HG03064 (cell line): ENCODE measurements around the gene PIK3AP1.

Experiments used
- ATAC-seq: cut with Tn5 transposase; IDR thresholded peaks from one replicate; pipeline ENCODE4 v1.9.1; 2021; ENCODE audit warnings: low read depth; ENCODE audit not compliant: unreplicated experiment

Gene PIK3AP1

GRCh38 chr10:96646751-96647166 lies 73.6 kb downstream of the PIK3AP1 start:
- ATAC-seq, result no peak

DNA sequence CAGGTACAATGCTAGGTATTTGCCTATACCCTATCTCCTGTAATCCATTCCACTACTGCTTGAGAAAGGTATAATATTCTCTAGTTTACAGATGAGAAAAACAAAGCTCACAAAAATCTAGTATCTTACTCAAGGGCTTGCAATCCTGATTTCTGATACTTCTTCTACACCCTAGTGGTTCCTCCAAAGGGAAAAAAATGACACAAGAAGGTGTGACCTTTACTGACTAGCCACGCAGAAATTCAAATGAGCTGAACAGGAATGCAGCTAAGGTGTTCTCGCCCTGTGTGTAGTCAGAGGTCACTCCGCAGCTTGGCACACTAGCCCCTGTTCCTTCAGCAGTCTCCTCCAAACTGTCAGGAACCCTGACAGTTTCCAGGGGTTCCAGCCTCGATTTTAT lies 74.0 kb downstream of the PIK3AP1 start:
- ATAC-seq, result no peak

- peak; percentile 45 for ATAC-seq
Measured at GRCh38 chr10:96645191-96645721, 75.1 kb downstream of the PIK3AP1 start.

- no peak for ATAC-seq
Measured at GRCh38 chr10:96643920-96644319, 76.4 kb downstream of the PIK3AP1 start.

DNA sequence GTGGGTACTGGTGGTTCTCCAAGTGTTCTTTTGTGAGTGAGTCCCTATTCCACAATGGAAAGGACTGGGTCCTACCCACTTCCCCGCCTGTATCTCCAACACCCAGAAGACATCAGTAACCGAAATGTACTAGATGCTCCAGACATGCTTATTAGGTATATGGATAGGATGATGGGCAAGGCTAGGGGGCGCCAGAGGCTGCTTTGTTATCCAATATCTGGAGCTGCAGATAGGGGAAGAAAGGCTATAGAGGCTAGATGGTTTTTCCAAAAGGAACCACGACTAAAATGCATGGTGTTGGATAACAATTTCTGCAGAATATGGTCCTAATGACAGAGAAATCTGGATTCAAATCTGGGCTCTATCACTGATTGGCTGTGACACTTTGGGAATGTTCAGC lies 77.3 kb downstream of the PIK3AP1 start:
- no peak for ATAC-seq

DNA sequence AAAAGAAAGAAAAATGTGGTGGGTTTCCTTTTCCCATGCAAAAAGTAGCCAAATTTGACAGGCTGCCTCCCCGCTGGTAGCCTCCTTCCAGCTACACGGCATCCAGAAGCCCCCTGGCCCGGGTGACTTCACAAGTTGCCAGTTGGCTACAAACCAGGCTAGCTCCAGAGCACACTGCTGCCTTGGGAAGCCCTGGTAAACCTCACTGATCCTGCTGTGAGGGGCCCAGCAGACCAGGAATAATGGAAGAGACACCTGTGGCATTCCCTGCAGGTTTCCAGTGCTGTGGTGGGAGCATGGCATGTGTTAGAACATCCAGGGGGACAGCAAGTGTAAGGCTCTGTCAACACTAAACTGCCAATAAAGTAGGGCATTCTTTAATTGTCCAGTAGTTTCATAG lies 77.8 kb downstream of the PIK3AP1 start:
- ATAC-seq, result no peak

GRCh38 chr10:96641396-96642295 lies 78.7 kb downstream of the PIK3AP1 start:
- no peak for ATAC-seq

GRCh38 chr10:96639899-96640298 lies 80.4 kb downstream of the PIK3AP1 start:
- no peak for ATAC-seq

DNA sequence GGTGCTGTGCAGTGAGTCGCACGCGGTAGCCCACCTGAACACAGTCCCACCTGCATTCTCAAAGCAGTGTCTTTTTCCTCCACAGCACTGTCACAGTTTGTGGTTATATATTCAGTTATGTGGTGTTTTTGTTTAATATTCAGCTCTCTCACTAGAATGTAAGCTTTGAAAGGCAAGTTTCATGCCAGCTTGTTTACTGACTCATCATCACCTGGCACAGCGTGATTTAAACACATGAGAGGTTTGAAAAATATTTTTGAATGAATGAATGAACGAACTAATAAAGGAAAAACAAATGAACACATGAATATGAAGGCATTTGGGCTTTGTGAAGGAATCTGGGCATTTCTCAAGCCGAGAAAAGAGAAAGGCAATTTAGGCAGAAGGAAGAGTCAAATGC lies 81.6 kb downstream of the PIK3AP1 start:
- no peak for ATAC-seq

GRCh38 chr10:96638120-96638519 lies 82.2 kb downstream of the PIK3AP1 start:
- no peak for ATAC-seq

DNA sequence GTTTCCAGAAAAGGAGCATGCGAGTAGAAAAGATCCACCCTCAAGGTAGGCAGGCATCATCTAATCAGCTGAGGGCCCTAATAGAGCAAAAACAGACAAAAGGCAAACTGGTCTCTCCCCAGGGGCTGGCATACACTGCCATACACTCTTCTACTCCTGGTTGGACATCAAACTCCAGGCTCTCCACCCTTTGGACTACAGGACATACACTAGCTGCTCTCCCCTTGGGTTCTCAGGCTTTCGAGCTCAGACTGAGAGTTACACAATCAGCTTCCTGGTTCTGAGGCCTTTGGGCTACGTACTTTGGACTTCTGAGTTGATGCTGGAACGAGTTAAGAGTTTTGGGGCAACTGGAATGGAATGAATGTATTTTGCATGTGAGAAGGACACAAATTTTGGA lies 82.6 kb downstream of the PIK3AP1 start:
- ATAC-seq, result no peak

GRCh38 chr10:96636551-96636950 lies 83.8 kb downstream of the PIK3AP1 start:
- ATAC-seq, result no peak

DNA sequence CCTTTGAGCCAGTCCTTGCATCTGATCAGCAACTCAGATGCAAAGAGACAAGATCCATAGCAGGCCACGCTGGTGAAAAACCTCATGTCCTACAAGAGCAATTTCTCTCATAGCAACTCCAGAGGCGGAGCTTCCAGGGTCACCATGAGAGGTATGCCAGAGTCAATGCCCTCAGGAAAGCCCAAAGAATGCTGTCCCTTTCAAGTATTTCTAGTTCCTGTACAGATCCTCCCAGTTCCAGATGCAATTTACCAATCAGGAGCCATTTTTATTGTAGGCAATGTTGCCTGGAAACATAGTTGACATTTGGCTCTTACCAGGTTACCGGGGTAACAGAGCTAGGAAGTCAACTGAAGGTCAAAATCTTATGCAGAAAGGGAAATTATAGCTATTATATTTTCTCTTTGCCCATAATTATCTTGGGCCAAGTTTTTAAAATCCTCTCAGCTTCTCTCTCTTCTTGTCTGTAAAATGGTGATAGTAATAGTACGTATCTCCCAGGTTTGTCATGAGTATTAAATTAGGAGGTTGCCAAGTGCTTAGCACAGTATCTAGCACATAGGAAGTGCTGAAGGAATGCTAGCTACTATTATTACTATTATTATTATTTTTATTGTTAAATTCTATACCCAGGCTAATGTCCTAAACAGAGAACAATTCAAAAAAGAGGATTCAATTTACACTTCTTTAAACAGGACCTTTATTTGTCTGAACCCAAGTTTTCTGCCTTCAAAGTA lies 87.2 kb downstream of the PIK3AP1 start:
- ATAC-seq, result no peak

GRCh38 chr10:96627292-96627691 lies 93.0 kb downstream of the PIK3AP1 start:
- no peak for ATAC-seq

DNA sequence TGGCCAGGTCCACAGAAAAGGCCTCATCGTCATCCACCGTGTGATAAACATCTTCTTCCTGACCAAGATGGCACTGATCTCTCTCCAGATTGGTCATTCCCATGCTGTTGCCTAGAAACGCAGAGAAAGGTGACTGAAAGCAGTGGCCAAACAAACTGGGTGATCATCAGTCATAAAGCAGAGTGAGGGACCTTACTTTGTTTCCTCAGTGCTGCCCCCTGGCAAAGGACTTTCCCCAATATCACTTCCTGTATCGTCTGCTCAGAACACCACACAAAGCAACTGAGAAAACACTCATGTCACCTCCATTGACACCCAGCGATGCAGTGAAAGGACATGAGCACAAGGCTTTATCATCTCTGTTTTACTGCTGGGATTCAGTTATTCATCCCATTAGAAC lies 93.5 kb downstream of the PIK3AP1 start:
- no peak for ATAC-seq

GRCh38 chr10:96625173-96625572 lies 95.1 kb downstream of the PIK3AP1 start:
- ATAC-seq, result no peak

- no peak for ATAC-seq
Measured at GRCh38 chr10:96622013-96622787, 98.1 kb downstream of the PIK3AP1 start.

- no peak for ATAC-seq
Measured at GRCh38 chr10:96619796-96620773, 100.2 kb downstream of the PIK3AP1 start.

DNA sequence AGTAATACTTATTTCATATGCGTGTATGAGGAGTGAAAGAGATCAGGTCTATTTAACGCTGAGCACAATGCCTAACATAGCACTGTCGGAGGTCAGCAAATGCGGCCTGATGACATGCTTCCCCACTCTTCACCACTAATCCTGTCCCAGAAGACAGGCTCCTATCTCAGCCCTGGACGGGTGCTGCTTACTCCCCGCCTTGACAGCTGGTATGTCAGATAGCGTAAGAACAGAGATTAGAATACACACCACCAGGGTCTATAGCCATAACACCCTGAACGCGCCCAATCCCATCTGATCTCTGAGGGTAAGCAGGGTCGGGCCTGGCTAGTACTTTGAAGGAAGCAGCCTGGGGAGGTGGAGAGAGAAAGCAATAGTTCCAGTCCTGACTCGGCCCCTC lies 101.2 kb downstream of the PIK3AP1 start:
- ATAC-seq, result no peak

DNA sequence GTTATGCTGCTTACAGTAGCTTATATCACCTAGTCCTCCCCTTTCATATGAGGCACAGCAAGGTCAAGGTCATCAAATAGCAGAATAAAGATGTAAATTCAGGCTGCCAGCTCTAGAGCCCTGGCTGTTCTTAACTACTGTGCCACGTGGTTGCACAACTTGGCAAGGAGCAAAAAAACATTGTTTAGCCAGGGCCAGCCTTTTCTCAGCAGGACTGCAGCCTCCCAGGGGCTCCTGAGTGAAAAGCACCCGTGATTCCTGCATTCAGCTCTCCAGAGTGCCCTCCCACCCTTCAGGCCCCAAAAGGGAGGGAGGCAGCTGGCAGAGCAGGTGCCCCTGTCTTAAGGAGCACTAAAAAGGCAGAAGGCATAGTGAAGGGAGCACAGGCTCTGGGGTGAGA lies 101.7 kb downstream of the PIK3AP1 start:
- no peak for ATAC-seq
